CD4-positive, alpha-beta T cell treated with Interleukin-21 for 1 hour (primary cell): Measurements from ENCODE around the gene DPP7.

Source experiments
- DNase-seq: peaks from one replicate; pipeline ENCODE4 v3.0.0-alpha.2; 2020

DPP7 gene

DNA sequence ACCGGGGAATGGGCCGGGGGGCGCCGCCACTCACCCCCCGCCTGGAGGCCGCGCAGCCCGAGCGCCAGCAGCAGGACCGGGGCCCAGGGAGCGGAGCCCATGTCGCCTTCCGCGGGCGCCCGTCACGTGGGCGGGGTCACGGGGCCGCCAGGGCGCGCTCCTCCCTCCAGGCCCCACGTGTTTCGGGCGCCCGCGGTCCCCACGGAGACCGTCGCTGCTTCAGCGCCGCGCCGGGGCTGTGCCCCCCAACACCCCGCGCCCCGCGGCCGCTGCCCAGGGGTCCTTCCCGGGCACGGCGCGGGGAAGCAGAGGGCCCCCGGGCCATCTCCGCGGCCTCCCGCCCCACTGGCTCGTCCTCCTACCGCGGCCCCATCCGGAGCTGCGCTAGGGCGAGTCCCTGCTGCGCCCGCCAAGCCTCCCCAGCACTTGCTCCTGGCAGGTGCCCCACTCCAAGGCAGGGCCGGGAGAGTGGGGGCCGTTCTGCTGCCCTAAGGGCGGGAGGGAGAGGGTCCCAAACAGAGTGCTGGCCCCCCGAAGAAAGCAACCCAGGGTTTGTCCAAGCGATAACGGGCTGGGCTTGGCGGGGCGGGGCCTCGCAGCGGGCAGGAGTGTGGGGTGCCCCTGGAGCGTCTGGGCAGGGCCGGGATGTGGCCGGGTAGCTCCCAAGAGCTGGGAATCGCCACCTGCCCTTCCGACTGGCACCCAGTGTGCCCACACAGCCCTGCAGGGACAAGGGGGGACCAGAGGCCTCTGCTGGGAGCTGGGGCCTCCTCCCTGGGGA lies at the start of gene DPP7:
Gene DPP7, minus strand, starts transcription at position 121 of the 781 bp plus-strand sequence. Its CDS starts 20 bp downstream, at position 101.
- DNase-seq, result peak; percentile 80

DNA sequence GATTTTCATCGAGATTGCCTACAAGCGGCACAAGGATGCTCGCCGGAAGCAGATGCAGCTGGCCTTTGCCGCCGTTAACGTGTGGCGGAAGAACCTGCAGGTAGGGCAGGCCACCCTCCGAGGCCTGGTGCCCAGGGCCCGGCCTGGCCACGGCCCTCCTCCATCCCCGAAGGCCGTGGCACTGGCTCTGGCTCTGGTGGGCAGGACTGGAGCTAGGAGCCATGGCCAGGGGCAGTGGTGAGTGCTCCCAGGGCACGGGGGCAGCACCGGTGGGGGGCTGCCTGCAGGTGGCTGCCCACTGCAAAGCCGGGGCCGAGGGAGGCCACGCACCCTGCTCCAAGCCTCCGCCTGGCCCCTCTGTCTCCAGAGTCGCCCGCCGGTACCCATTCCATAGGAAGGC lies 49.3 kb upstream of the DPP7 start:
- no peak for DNase-seq

DNA sequence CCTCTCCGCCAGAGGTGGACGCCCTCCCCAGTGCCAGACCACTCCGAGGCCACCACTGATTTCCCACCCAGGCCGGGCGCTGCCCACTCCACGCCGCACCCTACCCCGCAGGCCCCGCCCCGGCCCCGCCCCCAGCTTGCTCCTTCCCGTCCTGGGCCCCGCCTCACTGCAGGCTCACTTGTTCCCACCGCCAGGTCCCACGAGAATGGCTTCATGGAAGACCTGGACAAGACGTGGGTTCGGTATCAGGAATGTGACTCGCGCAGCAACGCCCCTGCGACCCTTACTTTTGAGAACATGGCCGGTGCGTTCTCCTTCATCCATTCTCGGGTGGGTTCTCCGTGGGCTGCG lies 48.8 kb upstream of the DPP7 start:
- no peak for DNase-seq

DNA sequence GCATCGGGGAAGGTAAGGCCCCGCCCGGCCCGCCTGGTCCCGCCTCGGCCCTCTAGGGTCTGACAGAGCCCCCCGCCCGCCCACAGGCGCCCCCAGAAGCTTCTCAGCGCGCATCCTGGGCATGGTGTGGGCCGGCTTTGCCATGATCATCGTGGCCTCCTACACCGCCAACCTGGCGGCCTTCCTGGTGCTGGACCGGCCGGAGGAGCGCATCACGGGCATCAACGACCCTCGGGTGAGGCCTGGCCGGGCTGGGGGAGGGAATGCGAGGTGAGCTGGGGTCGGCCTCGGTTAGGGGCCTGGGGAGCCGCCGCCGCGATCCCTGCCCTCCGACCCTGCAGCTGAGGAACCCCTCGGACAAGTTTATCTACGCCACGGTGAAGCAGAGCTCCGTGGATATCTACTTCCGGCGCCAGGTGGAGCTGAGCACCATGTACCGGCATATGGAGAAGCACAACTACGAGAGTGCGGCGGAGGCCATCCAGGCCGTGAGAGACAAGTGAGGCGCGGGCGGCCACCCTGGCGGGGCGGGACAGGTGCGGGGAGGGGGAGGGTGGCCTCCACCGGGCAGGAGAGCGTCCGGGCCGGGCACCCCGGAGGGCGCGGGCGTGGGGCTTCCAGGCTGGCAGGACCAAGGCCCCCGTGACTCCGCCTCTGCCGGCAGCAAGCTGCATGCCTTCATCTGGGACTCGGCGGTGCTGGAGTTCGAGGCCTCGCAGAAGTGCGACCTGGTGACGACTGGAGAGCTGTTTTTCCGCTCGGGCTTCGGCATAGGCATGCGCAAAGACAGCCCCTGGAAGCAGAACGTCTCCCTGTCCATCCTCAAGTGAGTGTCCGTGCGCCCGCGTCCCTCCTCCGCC lies 48.2 kb upstream of the DPP7 start:
- DNase-seq, result peak; percentile 13

DNA sequence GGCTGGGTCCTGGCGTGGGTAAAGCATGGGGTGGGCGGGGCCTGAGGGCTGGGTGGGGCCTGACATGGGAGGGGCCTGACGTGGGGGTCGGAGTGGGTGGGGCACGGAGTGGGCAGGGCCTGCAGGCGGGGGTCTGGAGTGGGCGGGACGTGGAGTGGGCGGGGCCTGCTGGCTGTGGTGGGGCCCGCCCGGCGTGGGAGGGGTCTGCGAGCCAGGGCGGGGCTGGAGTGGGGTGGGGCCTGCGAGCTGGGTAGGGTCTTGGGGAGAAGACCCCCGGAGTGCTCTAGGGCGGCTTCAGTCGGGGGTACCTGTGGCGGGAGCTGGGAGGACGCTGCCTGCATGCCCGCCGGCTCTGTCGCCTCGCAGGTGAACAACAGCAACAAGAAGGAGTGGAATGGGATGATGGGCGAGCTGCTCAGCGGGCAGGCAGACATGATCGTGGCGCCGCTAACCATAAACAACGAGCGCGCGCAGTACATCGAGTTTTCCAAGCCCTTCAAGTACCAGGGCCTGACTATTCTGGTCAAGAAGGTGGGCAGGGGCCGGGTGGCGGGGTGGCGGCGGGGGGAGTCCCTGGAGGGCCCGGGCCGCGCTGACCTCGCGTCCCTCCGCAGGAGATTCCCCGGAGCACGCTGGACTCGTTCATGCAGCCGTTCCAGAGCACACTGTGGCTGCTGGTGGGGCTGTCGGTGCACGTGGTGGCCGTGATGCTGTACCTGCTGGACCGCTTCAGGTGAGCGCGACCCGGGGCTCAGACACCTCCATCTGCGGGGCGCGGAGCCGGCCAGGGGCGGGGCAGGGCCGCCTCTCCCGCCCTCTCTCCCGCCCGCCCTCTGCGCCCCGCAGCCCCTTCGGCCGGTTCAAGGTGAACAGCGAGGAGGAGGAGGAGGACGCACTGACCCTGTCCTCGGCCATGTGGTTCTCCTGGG lies 47.3 kb upstream of the DPP7 start:
- no peak for DNase-seq

DNA sequence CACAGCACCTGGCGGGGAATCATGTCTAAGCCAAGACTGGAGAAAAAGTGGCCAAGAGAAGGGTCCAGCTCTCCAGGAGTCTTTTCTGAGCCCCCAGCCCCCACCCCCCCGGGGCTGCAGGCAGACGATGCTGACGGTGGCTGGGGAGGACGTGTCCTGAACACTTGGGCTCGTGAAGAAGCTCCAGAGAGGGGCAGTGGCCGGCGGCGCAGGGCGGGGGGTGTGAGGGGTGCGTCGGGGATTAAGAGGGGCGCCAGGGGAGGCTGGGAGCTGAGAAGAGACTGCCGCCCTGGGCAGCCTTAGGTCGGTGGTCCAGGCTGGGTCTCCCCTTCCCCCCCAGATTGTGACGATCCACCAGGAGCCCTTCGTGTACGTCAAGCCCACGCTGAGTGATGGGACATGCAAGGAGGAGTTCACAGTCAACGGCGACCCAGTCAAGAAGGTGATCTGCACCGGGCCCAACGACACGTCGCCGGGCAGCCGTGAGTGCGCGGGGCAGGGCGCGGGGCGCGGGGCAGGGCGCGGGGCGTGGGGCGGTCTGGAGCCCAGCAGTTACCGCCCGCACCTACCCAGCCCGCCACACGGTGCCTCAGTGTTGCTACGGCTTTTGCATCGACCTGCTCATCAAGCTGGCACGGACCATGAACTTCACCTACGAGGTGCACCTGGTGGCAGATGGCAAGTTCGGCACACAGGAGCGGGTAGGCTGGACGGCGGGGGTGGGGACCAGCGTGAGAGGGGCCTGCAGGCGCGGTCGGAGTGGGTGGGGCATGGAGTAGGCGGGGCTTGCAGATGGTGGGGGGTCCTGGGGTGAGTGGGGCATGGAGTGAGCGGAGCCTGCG lies 46.4 kb upstream of the DPP7 start:
- DNase-seq, result no peak

DNA sequence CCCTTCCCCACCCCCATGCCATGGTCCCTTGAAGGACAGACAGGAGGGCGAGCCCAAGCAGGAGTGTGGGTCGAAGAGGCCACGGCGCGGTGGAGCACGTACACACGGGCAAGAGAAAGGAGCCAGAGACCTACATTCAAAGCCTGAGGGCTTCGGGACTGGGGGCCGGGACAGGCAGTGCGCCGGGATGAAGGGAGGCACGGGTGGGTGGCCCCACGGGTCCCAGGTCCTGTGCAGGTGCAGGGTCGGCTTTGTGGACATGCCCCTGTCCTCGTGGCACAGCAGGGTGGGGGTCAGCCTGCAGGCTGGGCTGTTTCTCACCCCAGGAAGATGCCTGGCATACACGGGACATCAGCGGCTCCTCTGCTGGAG lies 45.5 kb upstream of the DPP7 start:
- no peak for DNase-seq

DNA sequence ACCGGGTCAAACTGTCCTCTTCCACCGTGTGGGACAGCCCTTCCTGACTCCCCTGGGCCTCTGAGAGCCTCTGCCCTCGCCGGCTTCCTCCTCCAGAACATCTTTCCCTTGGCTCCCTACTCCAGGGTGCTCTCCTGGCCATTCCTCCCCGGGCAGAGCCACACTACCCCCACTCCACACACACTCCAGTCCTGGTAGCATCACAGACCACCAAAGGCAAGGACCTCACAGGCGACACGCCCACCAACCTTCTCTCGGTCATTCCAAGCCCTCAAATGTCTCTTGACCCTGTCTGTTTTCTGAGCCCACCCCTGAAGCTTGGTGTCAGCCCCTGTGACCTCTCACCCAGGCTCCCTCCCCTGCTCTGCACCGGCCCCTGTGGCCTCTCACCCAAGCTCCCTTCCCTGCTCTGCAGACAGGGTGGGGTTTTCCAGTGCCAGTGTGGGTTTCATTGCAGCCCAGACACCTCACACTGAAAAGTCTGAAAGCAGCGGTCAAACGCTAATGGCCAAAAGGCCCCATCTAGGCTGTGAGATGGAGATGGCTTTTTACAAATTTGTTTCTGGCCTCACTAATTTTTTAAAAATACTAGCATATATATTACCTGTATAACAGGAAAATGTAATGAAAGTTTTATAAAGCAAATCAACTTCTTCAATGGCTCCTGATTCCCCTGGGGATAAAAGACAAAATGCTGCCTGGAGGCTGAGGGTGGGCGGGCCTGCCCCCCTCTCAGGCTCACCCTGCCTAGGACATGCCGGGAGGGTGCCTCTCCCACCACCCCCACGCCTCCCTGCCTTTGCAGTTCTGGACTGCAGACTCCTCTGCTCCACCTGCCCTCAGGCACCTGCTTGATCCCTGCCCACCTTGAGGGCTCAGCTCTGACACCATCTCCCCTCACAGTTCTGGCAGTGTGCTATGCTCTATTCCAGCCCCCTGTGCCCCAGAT lies 44.8 kb upstream of the DPP7 start:
- no peak for DNase-seq

DNA sequence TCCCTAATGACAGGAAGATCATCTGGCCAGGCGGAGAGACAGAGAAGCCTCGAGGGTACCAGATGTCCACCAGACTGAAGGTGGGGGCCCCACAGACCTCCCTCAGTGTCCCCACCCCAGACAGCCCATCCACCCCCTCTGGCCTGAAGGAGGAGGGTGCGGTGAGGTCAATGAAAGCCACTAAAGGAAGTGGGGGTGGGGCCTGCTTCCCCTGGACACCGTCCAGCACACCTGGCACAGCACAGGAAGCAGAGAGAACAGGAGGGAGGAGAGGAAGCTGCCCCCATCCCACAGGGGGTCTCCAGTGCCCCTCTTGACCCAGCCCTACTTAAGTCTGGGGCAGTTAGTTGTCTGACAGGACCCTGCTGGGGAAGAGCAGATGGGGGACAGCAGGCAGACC lies 44.1 kb upstream of the DPP7 start:
- DNase-seq, result no peak

DNA sequence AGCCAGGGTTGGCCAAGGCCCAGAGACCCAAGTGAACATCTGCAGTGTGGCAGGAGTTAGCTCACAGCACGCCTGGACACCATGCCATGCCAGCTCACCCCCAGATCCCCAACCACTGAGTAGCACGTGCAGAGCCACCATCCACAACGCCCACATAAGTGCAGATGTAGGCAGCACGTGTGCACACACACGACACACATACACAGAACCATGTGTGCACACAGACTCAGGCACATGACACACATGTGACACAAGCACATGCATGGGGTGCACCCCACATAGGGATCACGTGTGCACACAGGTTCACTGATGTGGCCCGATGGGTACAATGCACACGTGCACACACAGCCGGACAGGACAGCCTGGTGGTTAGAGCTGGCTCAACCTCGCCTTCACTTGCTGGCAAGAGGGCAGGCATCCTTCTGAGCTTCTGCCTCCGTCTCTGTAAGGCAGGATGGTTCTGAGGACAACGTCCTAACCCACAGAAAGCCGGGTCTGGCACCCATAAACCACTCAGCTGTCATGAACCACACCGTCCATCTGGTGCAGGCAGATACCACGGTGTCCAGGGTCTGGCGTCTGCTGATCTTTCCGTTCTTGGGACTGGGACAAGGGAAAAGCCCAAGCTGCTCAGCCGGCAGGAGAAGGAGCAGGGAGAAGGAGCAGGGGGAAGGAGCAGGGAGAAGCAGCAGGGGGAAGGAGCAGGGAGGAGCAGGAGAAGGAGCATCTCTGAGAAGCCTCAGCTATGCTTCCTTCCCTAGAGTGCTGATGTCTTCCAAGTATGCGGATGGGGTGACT lies 43.3 kb upstream of the DPP7 start:
- no peak for DNase-seq

DNA sequence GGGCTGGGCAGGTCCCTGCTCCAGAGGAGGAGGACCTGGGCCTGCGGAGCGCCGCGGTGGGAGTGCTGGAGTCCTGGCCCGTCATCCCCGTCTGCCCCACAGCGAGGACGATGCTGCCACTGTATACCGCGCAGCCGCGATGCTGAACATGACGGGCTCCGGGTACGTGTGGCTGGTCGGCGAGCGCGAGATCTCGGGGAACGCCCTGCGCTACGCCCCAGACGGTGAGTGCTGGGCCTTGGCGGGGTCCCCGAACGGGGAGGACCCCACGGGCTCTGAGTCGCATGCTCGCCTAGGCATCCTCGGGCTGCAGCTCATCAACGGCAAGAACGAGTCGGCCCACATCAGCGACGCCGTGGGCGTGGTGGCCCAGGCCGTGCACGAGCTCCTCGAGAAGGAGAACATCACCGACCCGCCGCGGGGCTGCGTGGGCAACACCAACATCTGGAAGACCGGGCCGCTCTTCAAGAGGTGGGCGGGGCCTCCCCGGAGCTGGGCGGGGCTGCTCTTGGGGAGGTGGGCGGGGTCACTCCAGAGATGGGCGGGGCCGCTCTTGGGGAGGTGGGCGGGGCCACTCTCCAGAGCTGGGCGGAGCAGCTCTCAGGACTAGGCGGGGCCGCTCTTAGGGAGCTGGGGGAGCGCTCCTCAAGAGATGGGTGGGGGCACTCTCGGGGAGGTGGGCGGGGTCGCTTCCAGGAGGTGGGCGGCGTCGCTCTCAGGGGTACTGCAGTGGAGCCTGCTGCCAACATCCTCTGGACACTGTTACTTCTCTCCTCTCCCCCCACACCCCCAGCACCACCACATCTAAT lies 42.2 kb upstream of the DPP7 start:
- DNase-seq, result peak; percentile 60

DNA sequence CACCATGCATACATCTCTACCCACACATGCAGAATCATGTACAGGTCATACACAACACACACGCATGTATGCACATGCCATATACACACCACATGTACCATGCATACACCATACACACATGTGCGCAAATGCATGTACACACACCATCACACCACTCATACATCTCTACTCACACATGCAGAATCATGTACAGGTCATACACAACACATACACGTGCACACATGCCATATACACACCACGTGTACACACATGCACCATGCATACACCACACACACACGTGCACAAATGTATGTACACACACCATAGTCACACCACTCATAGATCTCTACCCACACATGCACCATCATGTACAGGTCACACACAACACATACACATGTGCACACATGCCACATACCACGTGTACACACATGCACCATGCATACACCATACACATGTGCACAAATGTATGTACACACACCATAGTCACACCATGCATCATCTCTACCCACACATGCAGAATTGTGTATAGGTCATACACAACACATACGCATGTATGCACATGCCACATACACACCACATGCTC lies 38.4 kb upstream of the DPP7 start:
- DNase-seq, result no peak

DNA sequence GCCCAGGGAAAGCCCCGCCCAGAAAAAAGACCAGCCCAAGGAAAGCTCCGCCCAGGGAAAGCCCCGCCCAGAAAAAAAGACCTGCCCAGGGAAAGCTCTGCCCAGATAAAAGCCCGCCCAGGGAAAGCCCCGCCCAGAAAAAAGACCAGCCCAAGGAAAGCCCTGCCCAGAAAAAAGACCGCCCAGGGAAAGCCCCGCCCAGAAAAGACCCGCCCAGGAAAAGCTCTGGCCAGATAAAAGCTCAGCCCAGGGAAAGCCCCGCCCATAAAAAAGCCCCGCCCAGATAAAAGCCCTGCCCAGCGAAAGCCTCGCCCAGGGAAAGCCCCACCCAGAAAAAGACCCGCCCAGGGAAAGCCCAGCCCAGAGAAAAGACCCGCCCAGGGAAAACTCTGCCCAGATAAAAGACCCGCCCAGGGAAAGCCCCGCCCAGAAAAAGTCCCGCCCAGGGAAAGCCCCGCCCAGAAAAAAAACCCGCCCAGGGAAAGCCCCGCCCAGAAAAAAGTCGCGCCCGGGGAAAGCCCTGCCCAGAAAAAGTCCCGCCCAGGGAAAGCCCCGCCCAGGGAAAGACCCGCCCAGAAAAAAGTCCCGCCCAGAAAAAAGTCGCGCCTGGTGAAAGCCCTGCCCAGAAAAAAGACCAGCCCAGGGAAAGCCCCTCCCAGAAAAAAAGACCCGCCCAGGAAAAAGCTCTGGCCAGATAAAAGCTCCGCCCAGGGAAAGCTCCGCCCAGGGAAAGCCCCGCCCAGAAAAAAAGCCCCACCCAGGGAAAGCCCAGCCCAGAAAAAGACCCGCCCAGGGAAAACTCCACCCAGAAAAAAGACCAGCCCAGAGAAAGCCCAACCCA lies 36.3 kb upstream of the DPP7 start:
- DNase-seq, result peak; percentile 59

DNA sequence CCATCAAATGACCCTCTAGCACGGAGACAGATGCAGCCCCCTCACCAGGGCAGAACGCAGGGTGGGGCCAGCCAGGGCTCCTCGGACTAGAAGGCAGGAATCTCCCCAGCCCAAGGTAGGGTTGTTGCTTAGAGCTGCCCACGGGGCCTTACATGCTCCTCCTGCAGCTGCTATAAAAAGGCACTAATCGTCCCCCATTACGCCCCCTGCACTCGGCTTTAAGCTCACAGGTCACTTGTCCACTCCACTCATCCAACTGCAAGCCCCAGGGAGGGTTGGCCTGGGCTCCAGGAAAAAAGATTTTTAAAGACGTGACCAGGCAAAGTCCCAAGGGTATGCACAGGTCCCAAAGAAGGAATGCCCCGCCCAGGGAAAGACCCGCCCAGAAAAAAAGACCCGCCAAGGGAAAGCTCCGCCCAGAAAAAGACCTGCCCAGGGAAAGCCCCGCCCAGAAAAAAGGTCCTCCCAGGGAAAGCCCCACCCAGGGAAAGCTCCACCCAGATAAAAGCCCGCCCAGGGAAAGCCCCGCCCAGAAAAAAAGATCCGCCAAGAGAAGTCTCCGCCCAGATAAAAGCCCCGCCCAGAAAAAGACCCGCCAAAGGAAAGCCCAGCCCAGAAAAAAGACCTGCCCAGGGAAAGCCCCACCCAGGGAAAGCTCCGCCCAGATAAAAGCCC lies 35.5 kb upstream of the DPP7 start:
- no peak for DNase-seq

DNA sequence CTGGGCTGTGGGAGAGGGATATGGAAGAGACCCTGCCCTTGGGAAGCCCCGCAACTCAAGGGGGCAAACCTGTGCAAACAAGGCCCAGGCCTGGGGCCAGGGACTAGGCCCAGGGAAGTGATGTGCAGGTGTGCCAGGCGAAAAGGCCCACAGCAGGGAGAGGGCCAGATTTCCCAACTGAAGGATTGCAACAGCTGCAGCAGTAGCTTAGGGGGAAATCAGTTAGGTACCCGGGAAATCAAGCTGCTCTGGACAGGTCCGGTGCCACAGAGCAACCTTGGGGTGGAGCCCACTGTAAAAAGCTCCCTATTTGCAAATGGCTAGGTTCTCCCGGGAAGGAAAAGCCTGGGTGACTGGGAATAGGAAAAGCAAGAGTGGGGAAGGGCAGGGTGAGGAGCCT lies 34.8 kb upstream of the DPP7 start:
- no peak for DNase-seq

DNA sequence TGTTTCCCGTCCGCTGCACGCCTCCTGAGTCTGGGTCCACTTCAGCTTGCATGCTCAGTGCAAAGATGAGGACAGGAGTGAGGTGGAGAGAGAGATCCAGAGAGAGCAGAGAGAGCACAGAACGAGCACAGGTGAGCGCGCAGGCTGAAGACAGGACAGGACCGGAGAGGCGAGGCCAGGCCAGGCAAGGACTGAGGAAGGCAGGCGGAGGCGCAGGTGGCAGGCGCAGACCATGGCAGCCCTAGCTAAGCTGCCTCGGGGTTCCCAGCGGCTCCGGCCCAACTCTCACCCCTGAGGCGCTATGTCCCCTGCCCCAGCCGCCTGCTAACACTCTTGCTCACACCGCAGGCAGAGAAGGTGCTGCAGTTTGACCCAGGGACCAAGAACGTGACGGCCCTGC lies 34.1 kb upstream of the DPP7 start:
- DNase-seq, result no peak

DNA sequence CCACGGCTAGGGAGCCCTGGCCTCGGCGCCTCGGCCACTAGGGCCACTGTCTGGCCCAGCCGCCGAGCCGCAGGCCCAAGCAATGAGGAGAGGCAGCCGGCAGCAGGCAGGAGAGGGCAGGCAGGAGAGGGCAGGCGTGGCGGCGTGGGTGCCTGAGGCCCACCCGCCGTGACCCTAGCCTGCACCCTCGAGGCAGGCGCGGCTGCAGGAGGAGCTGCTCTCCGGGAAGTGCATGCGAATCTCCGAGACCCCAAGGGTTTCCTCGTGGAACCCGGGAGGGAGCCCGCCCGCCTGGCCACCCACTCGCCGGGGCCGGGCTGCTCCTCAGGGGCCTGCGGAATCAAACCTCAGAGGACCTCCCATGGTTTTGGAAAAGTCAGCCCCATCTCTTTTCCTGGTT lies 33.7 kb upstream of the DPP7 start:
- DNase-seq, result no peak

DNA sequence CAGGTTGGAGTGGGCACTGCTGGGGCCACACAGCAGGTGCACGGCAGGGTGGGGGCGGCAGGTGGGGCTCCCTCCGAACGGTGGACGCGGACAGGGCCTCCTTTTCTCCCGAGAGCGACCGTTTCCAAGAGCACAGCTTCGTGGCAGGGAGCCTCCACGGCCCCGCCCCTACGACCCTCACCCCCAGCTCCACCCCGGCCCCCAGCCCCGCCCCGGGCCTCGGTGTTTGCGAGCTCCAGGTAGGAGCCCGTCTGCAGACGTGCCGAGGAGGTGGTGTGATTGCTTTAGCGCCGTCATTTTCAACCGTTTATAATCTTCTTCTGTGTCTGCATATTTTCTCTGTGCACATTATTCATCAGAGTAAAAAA lies 33.2 kb upstream of the DPP7 start:
- no peak for DNase-seq
